Measurements from ENCODE around the gene EHBP1. TPM values are rescaled to one million over a fixed set of nuclear protein-coding genes. Genes with fewer than 3 reads are reported as not detected.

Gene EHBP1
- total and polyA plus RNA-seq, 8 donors: 10.2 to 142 (median 37.9) TPM

GRCh38 chr2:62964671-62965070, 259.2 kb downstream of the EHBP1 start:
- Histone ChIP-seq H3K4me1 (no peaks in the 10 kb centered on the region), H3K27me3 (no peaks in the 10 kb centered on the region), H3K9me3 (no peaks in the 10 kb centered on the region), H3K27ac (no peak overlapping the region), H3K4me3 (no peak overlapping the region), H3K36me3 (peaks cover 0 to 22% (median 8%) of the 10 kb centered on the region in 4 donors)
- no peak for DNase-seq
- intact Hi-C loops (cut with DNase I; ENCODE audit: low total_unique reads): no loop called here
- TF ChIP-seq CTCF (IDR thresholded peaks at IDR 0.05) (no peak), POLR2A (IDR thresholded peaks at IDR 0.05) (no peak)
- 83 to 92% (median 87%) methylated on average over 7 of the region's 7 CpGs for WGBS, 5 donors

GRCh38 chr2:62966991-62967390, 261.5 kb downstream of the EHBP1 start:
- WGBS, 5 donors: 95 to 97% (median 96%) methylated on average over 6 of the region's 6 CpGs
- Histone ChIP-seq H3K27ac (no peak overlapping the region), H3K4me3 (no peak overlapping the region), H3K9me3 (no peaks in the 10 kb centered on the region), H3K4me1 (no peaks in the 10 kb centered on the region), H3K36me3 (peaks cover 0 to 10% (median 6%) of the 10 kb centered on the region in 4 donors), H3K27me3 (no peaks in the 10 kb centered on the region)
- intact Hi-C loops (cut with DNase I; ENCODE audit: low total_unique reads): no loop called here
- DNase-seq: no peak
- TF ChIP-seq POLR2A (IDR thresholded peaks at IDR 0.05): no peak
- no peak for TF ChIP-seq POLR2AphosphoS5 (IDR thresholded peaks at IDR 0.05)
- no peak for TF ChIP-seq CTCF (IDR thresholded peaks at IDR 0.05)
- no peak for TF ChIP-seq EP300 (IDR thresholded peaks at IDR 0.05)

- Histone ChIP-seq H3K4me1 (no peaks in the 10 kb centered on the region), H3K9me3 (no peaks in the 10 kb centered on the region), H3K27ac (no peak overlapping the region), H3K27me3 (no peaks in the 10 kb centered on the region), H3K4me3 (no peak overlapping the region), H3K36me3 (peaks cover 0 to 7% (median 5%) of the 10 kb centered on the region in 4 donors)
- TF ChIP-seq POLR2A (IDR thresholded peaks at IDR 0.05): no peak
- no peak for TF ChIP-seq POLR2AphosphoS5 (IDR thresholded peaks at IDR 0.05)
- no peak for TF ChIP-seq EP300 (IDR thresholded peaks at IDR 0.05)
- no peak for TF ChIP-seq CTCF (IDR thresholded peaks at IDR 0.05)
- 86 to 95% (median 90%) methylated on average over 1 of the region's 1 CpG for WGBS, 5 donors
- intact Hi-C loops (cut with DNase I; ENCODE audit: low total_unique reads): no loop called here
- DNase-seq: no peak
Measured at GRCh38 chr2:62968168-62968567, 262.7 kb downstream of the EHBP1 start.

GRCh38 chr2:62968668-62969067, 263.2 kb downstream of the EHBP1 start:
- H3K36me3 ChIP-seq: peaks cover 0 to 12% (median 7%) of the 10 kb centered on the region in 4 donors
- no peaks in the 10 kb centered on the region for H3K9me3 ChIP-seq
- no peaks in the 10 kb centered on the region for H3K4me1 ChIP-seq
- intact Hi-C loops (cut with DNase I; ENCODE audit: low total_unique reads): no loop called here
- TF ChIP-seq EP300 (IDR thresholded peaks at IDR 0.05): no peak
- TF ChIP-seq POLR2AphosphoS5 (IDR thresholded peaks at IDR 0.05): no peak
- no peak for TF ChIP-seq POLR2A (IDR thresholded peaks at IDR 0.05)
- no peak for TF ChIP-seq CTCF (IDR thresholded peaks at IDR 0.05)
- no peaks in the 10 kb centered on the region for H3K27me3 ChIP-seq
- no peak overlapping the region for H3K4me3 ChIP-seq
- no peak overlapping the region for H3K27ac ChIP-seq
- no peak for DNase-seq
- WGBS, 5 donors: 88 to 100% (median 93%) methylated on average over 1 of the region's 1 CpG

Data from stomach (tissue), 9 donors.